Activated B cell treated with CpG ODN at 0.5 μM for 24 hours (primary cell): ENCODE data around the gene ZBTB33. TPM values are rescaled to one million over a fixed set of nuclear protein-coding genes. Genes with fewer than 3 reads are reported as not detected.

Experiments used
- ATAC-seq: fragments of 200-7000 bp; cut with Tn5 transposase; one replicate; pipeline ENCODE4 v1.10.0; 2021; ENCODE audit warnings: low read depth, mild to moderate bottlenecking, moderate library complexity
- CTCF ChIA-PET: fragments of 350-600 bp; sonication (Branson Sonifier 250); formaldehyde crosslinking; loops from one replicate; lab custom pipeline; 2021; ENCODE audit warnings: antibody characterized with exemption; lab: Charles Lee
- POLR2A ChIA-PET: fragments of 350-600 bp; sonication (Branson Sonifier 250); formaldehyde crosslinking; loops from one replicate; lab custom pipeline; 2021; ENCODE audit warnings: antibody characterized with exemption; lab: Charles Lee
- DNase-seq: peaks from one replicate; pipeline ENCODE4 v3.0.0; 2022
- H3K27ac Mint-ChIP-seq: one replicate; pipeline ENCODE4 v1.8.0; 2020; ENCODE audit warnings: mixed read lengths
- H3K27me3 Mint-ChIP-seq: one replicate; pipeline ENCODE4 v1.8.0; 2021; ENCODE audit warnings: mixed read lengths
- H3K36me3 Mint-ChIP-seq: one replicate; pipeline ENCODE4 v1.8.0; 2021; ENCODE audit warnings: low read depth, mixed read lengths
- H3K4me1 Mint-ChIP-seq: one replicate; pipeline ENCODE4 v1.8.0; 2021; ENCODE audit warnings: mixed read lengths
- H3K4me3 Mint-ChIP-seq: one replicate; pipeline ENCODE4 v1.8.0; 2020; ENCODE audit warnings: mild to moderate bottlenecking, mixed read lengths
- H3K9me3 Mint-ChIP-seq: one replicate; pipeline ENCODE4 v1.8.0; 2020; ENCODE audit warnings: mixed read lengths
- CTCF ChIP-seq: fragments of 200-600 bp; IDR thresholded peaks from one replicate; pipeline ENCODE4 v1.8.0; 2022; ENCODE audit warnings: antibody characterized with exemption, mild to moderate bottlenecking
- intact Hi-C: fragments of 100-400 bp; cut with micrococcal nuclease; formaldehyde crosslinking; loops from one replicate; pipeline ENCODE4 v1.15.1; 2024
- total RNA-seq: library from RNA; stranded (reverse); gene quantifications from 2 replicates; pipeline ENCODE4 v1.2.3, GENCODE V29; 2022

ZBTB33 gene
- total RNA-seq, 1 donor from 2014 or later, result 17.4 TPM

GRCh38 chrX:120281021-120281624 lies 30.5 kb downstream of the ZBTB33 start:
- intact Hi-C loops, result no loop called here
- TF ChIP-seq CTCF, result no peak
- POLR2A ChIA-PET, result no interaction called here
- no peak for ATAC-seq
- Mint-ChIP-seq H3K4me3 (no peak overlapping the region), H3K4me1 (no peaks in the 10 kb centered on the region), H3K36me3 (no peaks in the 10 kb centered on the region), H3K27ac (no peak overlapping the region), H3K9me3 (no peaks in the 10 kb centered on the region), H3K27me3 (no peaks in the 10 kb centered on the region)
- no peak for DNase-seq
- CTCF ChIA-PET, result no interaction called here

GRCh38 chrX:120281761-120282160 lies 31.1 kb downstream of the ZBTB33 start:
- TF ChIP-seq CTCF, result no peak
- H3K4me3 Mint-ChIP-seq, result no peak overlapping the region
- no peaks in the 10 kb centered on the region for H3K36me3 Mint-ChIP-seq
- DNase-seq (no peak), ATAC-seq (no peak)
- H3K27me3 Mint-ChIP-seq, result no peaks in the 10 kb centered on the region
- no peak overlapping the region for H3K27ac Mint-ChIP-seq
- H3K9me3 Mint-ChIP-seq, result no peaks in the 10 kb centered on the region
- intact Hi-C loops, result no loop called here
- ChIA-PET CTCF (no interaction called here), POLR2A (no interaction called here)
- H3K4me1 Mint-ChIP-seq, result peaks cover 3% of the 10 kb centered on the region

GRCh38 chrX:120282697-120283096 lies 32.1 kb downstream of the ZBTB33 start:
- no peak for TF ChIP-seq CTCF
- Mint-ChIP-seq H3K9me3 (no peaks in the 10 kb centered on the region), H3K4me1 (peaks cover 12% of the 10 kb centered on the region), H3K4me3 (no peak overlapping the region), H3K36me3 (no peaks in the 10 kb centered on the region), H3K27ac (no peak overlapping the region), H3K27me3 (no peaks in the 10 kb centered on the region)
- no peak for DNase-seq
- intact Hi-C loops, result no loop called here
- ATAC-seq, result no peak
- ChIA-PET CTCF (no interaction called here), POLR2A (no interaction called here)

GRCh38 chrX:120286733-120287512 lies 36.3 kb downstream of the ZBTB33 start:
- TF ChIP-seq CTCF, result no peak
- peak overlapping the region; percentile 50 for H3K27ac Mint-ChIP-seq
- ChIA-PET CTCF (interaction anchor here (1.3 to 1.5 kb wide), 2 partner anchors 22 to 74 kb away, joined by 3 read pairs; no protein-coding TSS in a partner anchor), POLR2A (interaction anchor here (1.0 kb wide), 2 partner anchors 15 to 17 kb away, joined by 3 read pairs; no protein-coding TSS in a partner anchor)
- H3K4me3 Mint-ChIP-seq, result no peak overlapping the region
- H3K9me3 Mint-ChIP-seq, result no peaks in the 10 kb centered on the region
- H3K4me1 Mint-ChIP-seq, result peaks cover 15% of the 10 kb centered on the region
- intact Hi-C loops, result loop anchor here (2.0 kb wide), 1 partner anchor 16 kb away; no protein-coding TSS in a partner anchor
- DNase-seq, result no peak
- H3K27me3 Mint-ChIP-seq, result no peaks in the 10 kb centered on the region
- peak; percentile 52 for ATAC-seq
- no peaks in the 10 kb centered on the region for H3K36me3 Mint-ChIP-seq

- Mint-ChIP-seq H3K27ac (peak overlapping the region; percentile 50), H3K9me3 (no peaks in the 10 kb centered on the region), H3K4me3 (no peak overlapping the region), H3K27me3 (no peaks in the 10 kb centered on the region), H3K4me1 (peaks cover 15% of the 10 kb centered on the region), H3K36me3 (no peaks in the 10 kb centered on the region)
- no peak for DNase-seq
- intact Hi-C loops, result loop anchor here (2.0 kb wide), 1 partner anchor 15 kb away; no protein-coding TSS in a partner anchor
- TF ChIP-seq CTCF, result no peak
- ATAC-seq, result peak; percentile 71
- POLR2A ChIA-PET, result interaction anchor here (1.0 kb wide), 2 partner anchors 14 to 16 kb away, joined by 3 read pairs; no protein-coding TSS in a partner anchor
- CTCF ChIA-PET, result interaction anchor here (1.3 to 1.5 kb wide), 2 partner anchors 22 to 74 kb away, joined by 3 read pairs; no protein-coding TSS in a partner anchor
Observed at GRCh38 chrX:120287513-120288112, 37.0 kb downstream of the ZBTB33 start.
